ENCODE results near the gene TRIM62.

Gene TRIM62

GRCh38 chr1:33155877-33156538, 25.8 kb downstream of the TRIM62 start:
- no peak for TF ChIP-seq CTCF (IDR thresholded peaks at IDR 0.05)
- TF ChIP-seq ZFX (IDR thresholded peaks at IDR 0.05; ENCODE audit: borderline replicate concordance), result no peak
- no peak overlapping the region for H3K27ac ChIP-seq

DNA sequence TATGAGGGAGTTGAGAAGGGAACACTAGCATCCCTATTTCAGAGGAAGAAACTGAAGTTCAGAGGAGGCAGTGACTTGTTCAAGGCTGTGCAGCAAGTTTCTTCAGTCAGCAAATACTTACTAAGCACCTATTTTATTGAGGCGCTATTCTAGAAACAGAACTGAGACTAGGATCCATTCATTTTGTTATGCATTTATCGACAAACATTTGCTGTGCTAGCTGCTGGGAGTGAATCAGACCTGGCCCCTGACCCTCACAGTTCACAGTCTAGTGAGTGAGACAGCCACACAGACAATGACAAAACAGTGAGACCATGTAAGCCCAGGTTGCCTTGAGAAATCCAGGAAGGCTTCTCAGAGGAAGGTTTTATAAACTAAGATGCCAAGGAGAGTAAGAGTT, 28.2 kb downstream of the TRIM62 start:
- H3K27ac ChIP-seq, result no peak overlapping the region
- TF ChIP-seq CTCF (IDR thresholded peaks at IDR 0.05), result no peak

DNA sequence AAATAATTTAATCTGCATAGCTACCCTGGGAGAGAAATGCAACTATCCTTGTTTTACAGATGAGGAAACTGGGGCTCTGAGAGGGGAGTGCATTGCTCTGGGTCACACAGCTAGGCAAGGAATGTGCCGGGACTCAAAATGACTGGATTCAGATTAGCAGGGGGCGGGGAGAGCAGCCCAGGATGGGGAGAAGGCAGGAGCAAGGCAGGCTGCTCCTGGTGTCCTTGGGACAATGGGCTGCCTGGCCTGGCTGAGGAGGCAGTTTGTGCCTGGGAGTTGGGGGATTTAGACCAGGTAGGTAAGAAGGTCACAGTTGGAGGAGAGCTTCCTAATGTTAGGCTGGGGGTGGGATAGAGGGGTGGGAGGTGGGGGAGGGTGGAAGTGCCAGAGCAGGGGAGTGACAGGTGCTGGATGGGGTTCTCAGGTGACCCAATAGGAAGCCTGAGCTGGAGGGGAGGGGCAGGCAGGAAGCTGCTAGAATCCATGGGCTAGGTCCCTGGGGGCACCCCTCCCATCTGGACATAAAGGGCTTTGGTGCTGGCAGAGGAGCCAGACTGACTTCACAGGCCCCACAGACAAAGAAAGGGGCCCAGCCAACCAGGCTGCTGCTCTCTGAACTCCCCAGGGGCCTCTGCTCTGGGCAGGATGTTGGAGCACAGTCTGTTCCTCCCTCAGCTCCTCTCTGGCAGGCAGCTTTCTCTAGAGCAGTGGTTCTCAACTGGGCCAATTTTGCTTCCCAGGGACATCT, 29.0 kb downstream of the TRIM62 start:
- no peak for TF ChIP-seq CTCF (IDR thresholded peaks at IDR 0.05)
- TF ChIP-seq ZFX (IDR thresholded peaks at IDR 0.05; ENCODE audit: borderline replicate concordance), result no peak
- H3K27ac ChIP-seq, result no peak overlapping the region

GRCh38 chr1:33151116-33151515, 30.7 kb downstream of the TRIM62 start:
- H3K27ac ChIP-seq, result peak overlapping the region; percentile 66; the same call in 1 of the 2 replicates
- TF ChIP-seq ZFX (IDR thresholded peaks at IDR 0.05; ENCODE audit: borderline replicate concordance) (no peak), CTCF (IDR thresholded peaks at IDR 0.05) (no peak)

GRCh38 chr1:33150522-33150921, 31.3 kb downstream of the TRIM62 start:
- peak overlapping the region; percentile 66 for H3K27ac ChIP-seq
- no peak for TF ChIP-seq ZFX (IDR thresholded peaks at IDR 0.05; ENCODE audit: borderline replicate concordance)
- TF ChIP-seq CTCF (IDR thresholded peaks at IDR 0.05), result no peak

GRCh38 chr1:33149453-33150190, 32.2 kb downstream of the TRIM62 start:
- H3K27ac ChIP-seq, result peak overlapping the region; percentile 66
- no peak for TF ChIP-seq ZFX (IDR thresholded peaks at IDR 0.05; ENCODE audit: borderline replicate concordance)
- TF ChIP-seq CTCF (IDR thresholded peaks at IDR 0.05), result no peak
